Transverse colon (tissue), 4 donors: ENCODE measurements around the gene MUC4.

Experiments used
- CTCF ChIP-seq, 5 experiments: fragments of 200-600 bp in 3 of 5; fragments of 450-650 bp in 2 of 5; sonication (generic) in 3 of 5; IDR thresholded peaks; 1 replicate in 2 of 5; 2 replicates in 3 of 5; pipeline ENCODE4 v1.5.1; 2016 to 2017; ENCODE audit warnings: antibody characterized with exemption in 5 of 5, inconsistent platforms in 3 of 5, mild to moderate bottlenecking in 2 of 5, moderate library complexity in 1 of 5
- EP300 ChIP-seq: sonication (generic); formaldehyde crosslinking; IDR thresholded peaks from one replicate; pipeline ENCODE4 v1.6.1; 2017; ENCODE audit warnings: antibody characterized with exemption, low read depth
- POLR2A ChIP-seq: fragments of 450-650 bp; IDR thresholded peaks from one replicate; pipeline ENCODE4 v1.6.1; 2016; ENCODE audit warnings: antibody characterized with exemption, mild to moderate bottlenecking, moderate library complexity
- POLR2AphosphoS5 ChIP-seq, 3 donors: sonication (generic); formaldehyde crosslinking; IDR thresholded peaks; one replicate each; pipeline ENCODE4 v1.6.1; 2016; ENCODE audit warnings: antibody characterized with exemption in 3 of 3

DNA sequence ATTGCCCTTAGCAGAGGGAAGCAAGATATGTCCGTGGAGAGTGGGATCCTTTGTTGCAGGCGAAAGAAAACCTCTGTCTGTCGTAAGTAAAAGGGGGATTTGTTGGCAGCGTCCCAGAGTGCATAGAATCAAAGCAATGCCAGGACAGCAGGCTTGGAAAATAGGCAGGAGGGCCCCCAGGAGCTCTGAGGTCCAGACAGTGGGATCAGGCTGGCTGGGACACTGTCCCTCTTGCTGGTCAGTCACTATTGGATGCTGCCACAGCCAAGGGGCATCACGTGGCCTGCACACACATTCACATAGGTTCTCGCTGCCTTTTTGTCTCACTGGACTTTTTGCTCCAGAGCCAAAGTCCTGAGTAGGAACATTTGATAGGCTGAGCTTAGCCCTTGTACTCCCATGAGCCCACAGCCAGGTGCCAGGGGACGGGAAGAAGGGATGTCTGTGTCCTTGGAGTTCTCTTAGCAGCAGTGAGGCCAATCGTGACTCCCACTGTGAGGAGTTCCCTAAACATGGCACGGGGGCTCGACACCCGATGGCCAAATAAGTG, 80.3 kb downstream of the MUC4 start:
- TF ChIP-seq EP300 (no peak), CTCF (IDR thresholded peaks at IDR 0.05) (no peak), POLR2A (no peak), POLR2AphosphoS5 (IDR thresholded peaks at IDR 0.05) (no peak)
